ENCODE results near the gene DDAH2.

DNA sequence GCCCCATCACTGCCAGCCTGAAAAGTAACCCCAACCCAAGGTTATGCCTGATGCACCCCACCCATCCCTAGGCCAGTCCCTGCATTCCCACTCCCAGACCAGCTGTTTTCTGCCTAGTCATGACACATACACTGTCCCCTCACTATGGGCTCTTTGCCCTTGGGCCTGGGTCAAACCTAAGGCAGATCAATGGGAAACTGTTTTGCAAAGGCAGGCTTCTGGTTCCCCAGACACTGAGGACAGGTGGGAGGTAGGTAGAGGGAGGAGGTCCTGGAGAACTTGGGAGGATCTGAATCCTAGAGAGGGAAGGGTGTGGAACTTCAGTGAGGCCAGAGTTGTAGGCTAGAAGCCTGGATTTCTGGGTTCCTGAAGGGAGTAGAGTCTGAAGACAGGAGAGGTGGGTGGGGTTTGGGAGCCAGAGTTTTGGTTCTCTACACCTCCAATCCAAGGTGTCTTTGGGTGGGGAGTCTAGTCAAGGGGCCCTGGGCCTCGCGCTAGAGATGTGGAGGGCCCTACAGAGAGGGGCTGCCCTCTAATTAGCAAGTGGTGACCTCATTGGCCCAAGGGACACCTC, 5.2 kb upstream of the DDAH2 start:
- TF ChIP-seq NFIC (IDR thresholded peaks at IDR 0.05) = no peak
- no peak for TF ChIP-seq EP300 (IDR thresholded peaks at IDR 0.05; ENCODE audit: borderline replicate concordance)
- no peak for TF ChIP-seq ZBTB7A (IDR thresholded peaks at IDR 0.05; ENCODE audit: low read depth)
- TF ChIP-seq YY1 (IDR thresholded peaks at IDR 0.05; ENCODE audit: low read depth) = no peak

All from Ishikawa (cell line).